HG02973 (cell line): Measurements from ENCODE around the gene PHYHIPL.

ENCODE experiments used
- ATAC-seq: cut with Tn5 transposase; IDR thresholded peaks from one replicate; pipeline ENCODE4 v1.9.1; 2021; ENCODE audit warnings: moderate library complexity; ENCODE audit not compliant: unreplicated experiment

The PHYHIPL gene

DNA sequence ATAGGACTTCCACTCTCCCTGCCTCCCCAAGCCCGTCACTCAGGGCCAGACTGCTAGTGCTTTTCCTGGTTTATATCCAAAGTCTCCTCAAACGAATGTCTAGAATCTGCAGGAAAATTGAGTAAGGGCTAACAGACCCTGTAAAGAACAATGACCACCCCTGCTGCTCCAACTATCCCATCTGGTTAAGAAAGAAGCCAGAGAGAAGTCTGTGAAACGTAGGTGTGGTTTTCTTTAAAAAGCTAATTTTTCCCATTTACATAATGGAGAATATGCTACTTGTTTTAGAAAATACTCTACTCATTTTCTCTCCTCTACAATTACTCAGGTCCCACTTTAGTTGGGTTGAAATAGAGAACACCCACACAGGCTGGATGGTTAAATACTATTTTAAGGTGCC is 113.4 kb downstream of the PHYHIPL start:
- ATAC-seq, result no peak

DNA sequence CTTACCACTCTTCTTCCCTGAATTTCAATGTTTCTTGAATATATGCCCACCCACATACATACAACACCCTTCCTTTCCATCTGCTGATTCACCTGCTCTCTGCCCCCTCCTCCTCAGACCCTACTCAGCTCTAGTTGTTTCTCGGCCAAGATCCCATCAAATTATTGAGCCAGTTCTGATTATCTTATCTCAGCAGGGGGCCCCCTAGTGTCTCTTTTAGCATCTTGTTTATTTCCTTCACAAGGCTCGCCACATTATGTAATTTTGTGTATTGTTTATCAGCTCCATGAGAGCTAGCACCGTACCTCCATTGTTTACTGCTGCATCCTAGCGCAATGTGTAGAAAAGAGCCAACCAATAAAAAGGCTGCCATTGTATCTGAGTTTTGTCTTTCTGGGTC is 114.0 kb downstream of the PHYHIPL start:
- no peak for ATAC-seq
